Amniotic stem cell (primary cell): Measurements from ENCODE around the gene TUBGCP2.

ENCODE experiments used
- DNase-seq: peaks from one replicate; lab custom pipeline; 2025; lab: John Stamatoyannopoulos, UW

Gene TUBGCP2, protein sequence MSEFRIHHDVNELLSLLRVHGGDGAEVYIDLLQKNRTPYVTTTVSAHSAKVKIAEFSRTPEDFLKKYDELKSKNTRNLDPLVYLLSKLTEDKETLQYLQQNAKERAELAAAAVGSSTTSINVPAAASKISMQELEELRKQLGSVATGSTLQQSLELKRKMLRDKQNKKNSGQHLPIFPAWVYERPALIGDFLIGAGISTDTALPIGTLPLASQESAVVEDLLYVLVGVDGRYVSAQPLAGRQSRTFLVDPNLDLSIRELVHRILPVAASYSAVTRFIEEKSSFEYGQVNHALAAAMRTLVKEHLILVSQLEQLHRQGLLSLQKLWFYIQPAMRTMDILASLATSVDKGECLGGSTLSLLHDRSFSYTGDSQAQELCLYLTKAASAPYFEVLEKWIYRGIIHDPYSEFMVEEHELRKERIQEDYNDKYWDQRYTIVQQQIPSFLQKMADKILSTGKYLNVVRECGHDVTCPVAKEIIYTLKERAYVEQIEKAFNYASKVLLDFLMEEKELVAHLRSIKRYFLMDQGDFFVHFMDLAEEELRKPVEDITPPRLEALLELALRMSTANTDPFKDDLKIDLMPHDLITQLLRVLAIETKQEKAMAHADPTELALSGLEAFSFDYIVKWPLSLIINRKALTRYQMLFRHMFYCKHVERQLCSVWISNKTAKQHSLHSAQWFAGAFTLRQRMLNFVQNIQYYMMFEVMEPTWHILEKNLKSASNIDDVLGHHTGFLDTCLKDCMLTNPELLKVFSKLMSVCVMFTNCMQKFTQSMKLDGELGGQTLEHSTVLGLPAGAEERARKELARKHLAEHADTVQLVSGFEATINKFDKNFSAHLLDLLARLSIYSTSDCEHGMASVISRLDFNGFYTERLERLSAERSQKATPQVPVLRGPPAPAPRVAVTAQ

GRCh38 chr10:133308421-133309099 lies at the start of gene TUBGCP2, which contains the start of gene ZNF511:
TUBGCP2 (minus strand) TSS chr10:133308872; CDS start chr10:133302941, 5,931 bp downstream.
ZNF511 (plus strand) TSS chr10:133308914; CDS start chr10:133308944, 30 bp downstream.
- peak; percentile 50 for DNase-seq

DNA sequence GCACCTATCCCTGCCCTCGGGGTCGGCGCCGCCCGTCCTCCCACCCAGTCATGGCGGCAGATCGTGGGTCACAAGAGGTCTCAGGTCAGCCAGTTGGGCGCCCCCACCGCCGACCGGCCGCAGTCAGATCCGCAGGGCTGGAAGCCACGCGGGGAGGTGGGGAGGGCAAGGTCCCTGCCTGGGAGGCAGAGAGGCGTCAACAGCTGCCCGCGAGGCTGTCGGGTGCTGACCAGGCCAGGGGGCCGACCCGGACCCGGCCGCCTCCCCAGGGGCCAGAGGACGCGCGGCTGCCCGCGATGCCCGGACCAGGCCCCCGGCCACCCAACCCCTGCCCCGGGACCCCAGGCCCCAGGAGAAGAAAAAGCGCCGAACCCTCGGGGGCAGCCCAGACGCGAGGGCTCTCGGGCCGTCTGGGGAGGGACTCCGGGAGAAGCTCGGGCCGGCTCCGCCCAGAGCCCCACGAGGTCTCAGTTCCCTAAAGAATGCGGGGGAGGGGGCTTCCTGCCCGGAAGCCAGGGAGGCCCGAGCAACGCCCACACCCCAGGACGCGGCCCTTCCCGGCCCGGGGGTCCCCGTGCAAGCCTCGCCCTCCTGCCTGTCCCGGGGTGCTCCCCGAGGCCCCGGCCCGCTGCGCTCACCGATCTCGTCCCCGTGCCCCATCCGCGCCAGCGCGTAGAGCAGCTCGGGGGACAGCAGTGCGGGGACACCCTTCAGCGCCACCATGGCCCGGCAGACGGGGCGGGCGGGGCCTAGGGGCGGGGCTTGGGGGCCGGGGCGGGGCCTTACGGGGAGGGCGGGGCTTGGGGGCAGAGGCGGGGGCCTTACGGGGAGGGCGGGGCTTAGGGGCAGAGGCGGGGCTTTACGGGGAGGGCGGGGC lies 48.9 kb upstream of the TUBGCP2 start, which contains the start of gene FUOM:
Gene FUOM, minus strand, starts transcription at position 735 of the 877 bp plus-strand sequence. Its CDS starts 12 bp downstream, at position 723.
- DNase-seq, result no peak

- no peak for DNase-seq
These were observed 48.0 kb upstream of the TUBGCP2 start for GRCh38 chr10:133356549-133357284.

DNA sequence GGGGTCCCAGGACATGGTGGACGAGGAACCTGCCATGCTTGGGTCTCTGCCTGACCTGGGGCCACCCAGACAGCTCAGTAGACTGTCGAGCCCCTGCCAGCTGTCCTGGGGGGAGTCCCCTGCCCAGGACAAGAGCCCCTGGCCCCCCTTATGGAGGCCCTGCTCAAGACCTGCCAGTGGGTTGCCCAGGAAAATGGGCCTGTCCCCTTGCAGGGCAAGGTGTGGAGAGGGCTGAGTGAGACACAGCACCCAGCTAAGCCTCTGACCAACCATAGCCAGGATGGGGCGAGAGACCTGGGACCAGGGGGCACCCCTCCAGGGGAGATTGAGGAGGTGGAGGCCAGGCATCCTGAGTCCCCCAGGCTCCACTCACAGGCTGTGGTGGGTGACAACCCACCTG lies 47.3 kb upstream of the TUBGCP2 start:
- no peak for DNase-seq

DNA sequence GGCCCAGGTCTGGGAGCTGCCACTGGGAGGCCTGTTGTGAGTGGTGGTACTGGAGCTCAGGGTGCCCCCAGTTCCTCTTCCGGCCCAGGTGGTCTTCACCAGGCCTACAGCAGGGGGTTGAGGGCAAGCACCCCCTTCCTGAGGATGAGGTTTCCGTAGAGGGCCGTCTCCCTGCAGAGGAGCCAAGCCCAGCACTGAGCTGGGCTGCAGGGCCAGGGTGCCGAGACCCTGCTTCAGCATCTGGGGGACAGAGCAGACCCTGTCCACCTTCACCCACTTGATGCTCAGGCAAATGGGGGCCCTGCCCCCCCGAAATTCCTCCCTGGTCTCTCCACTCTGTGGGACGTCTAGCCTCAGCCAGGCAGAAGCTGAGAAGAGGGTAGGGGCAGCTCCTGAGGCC lies 46.6 kb upstream of the TUBGCP2 start:
- no peak for DNase-seq

- DNase-seq, result no peak
These were observed 46.1 kb upstream of the TUBGCP2 start for GRCh38 chr10:133354672-133355240.

DNA sequence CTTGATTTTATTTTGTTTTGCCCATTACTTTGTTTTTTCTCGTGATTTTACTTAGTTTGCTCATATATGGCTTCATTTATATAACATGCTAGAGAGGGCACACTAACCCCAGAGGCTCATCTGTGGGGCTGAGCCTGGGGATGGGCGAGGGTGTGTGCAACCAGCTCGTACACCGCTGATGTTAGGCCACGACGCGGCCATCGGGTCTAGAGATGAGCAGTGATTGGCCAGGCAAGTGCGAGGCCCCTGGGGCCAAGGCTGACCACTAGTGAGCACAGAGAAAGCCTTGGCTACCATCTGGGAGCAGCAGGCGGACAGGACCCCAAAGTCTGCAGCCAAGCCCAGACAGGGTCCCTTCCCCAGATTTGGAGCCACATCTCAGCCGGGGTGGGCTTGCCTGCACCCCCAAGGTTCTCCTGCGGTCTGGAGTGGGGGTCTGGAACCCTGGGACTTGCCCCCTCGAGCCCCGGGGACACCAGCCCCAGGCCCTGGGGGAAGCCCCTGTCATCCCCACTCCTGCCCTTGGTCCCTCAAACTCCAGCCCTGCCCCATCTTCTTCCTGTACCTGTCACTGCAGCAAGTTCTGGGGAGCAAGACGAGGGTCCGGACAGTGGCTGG lies 45.4 kb upstream of the TUBGCP2 start:
- DNase-seq, result no peak

DNA sequence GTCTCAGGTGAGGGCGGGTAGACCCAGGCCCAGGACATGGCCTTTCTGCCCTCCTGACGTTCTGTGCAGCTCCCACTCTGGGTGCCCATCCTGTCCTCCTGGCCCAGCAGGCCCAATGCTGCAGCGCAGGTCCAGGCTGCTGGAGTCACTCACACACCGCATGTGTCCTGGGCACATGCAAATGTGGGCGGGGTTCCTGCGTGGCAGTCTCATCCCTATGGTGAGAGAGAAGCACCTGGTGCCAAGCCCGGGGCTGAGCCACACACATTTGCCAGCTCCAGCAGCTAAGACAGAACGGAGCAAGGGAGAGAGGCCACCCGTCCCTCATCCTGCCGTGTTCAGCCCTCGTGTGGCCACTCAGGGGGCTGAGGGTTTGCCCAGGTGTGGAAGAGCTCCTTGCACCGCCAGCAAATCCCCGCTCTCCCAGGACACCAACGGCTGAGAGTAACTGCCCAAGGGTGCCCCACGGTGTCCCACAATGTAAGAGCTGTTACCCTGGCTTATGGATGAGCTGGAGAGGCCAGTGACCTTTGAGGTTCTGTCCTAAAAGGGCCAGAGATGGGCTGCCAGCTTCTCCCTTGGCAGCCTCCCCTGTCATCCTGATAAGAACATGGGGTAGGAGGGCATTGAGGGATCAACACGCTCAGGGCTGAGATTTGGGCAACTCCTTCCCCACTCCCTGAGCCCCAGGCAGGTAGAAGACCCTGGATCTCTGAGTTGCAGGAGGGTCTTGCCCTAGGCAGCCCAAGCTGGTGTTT lies 44.7 kb upstream of the TUBGCP2 start:
- no peak for DNase-seq

DNA sequence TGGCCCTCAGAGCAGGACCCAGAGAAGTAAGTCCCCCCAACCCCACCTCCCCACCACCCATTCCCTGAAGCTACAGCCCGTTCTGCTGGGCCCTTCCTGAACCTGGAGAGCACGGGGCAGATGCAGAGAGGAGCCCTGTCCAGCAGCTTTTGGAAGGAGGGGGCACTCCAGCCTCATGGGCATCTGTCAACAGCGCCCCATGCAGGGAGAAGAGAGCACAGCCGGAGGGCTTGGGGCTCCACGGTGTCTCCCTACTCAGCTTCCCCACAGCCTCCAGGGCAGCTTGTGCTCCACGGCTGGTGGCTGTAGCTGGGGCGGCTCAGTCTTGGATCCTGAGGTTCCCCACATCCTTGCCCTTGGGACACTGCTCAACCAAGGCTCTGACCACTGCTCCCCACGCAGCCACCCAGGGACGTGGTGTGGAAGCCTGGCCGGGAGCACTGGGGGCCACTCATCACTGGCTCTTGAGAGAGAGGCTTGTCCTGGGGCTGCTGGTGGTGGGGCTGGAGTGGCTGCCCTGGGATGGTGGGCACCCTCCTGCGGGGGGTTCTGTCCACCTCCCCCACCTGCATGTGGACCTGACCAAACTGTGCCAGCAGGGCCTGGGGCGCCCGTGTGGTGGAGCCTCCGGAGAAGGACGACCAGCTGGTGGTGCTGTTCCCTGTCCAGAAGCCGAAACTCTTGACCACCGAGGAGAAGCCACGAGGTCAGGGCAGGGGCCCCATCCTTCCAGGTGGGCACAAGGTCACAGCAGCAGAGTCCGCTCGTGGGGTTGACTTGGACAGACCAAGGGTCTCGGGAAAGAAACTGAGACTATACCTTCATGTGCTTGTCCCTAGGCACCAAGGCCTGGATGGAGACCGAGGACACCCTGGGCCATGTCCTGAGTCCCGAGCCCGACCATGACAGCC lies 43.0 kb upstream of the TUBGCP2 start:
- DNase-seq, result no peak

DNA sequence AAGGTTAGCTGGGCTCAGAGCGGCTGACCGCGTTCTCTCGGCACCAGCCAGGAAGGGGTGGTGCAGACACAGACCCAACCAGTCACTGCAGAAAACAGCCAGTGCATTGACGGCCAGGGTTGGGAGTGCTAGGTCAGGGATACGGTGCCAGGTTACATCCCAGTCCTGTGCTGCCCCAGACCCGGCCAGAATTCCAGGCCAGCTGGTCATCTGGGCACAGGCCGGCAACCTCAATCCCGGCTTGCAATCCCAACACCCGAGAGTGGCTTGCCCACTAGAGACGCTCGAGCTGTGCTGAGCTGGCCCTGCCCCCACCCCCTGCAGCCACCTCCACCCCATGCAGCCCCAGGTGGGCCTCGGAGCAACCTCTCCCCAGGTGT lies 42.3 kb upstream of the TUBGCP2 start:
- DNase-seq, result no peak

GRCh38 chr10:133350283-133350949 lies 41.7 kb upstream of the TUBGCP2 start:
- no peak for DNase-seq

GRCh38 chr10:133349577-133350011 lies 40.9 kb upstream of the TUBGCP2 start:
- no peak for DNase-seq

DNA sequence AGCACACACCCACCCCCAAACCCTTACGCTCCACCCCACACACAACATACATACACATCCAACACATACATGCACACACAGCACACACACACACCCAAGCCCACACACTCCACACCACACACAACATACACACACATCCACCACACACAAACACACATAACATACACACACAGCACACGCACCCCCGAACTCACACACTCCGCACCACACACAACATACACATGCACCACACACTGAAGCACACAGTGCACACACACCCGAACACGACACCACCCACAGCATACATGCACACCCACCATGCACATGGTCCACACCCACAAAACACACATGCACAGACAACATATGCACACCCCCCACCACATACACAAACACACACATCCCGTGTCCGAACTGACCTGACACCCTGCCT lies 40.5 kb upstream of the TUBGCP2 start:
- DNase-seq, result no peak

- DNase-seq, result no peak
These were observed 39.2 kb upstream of the TUBGCP2 start for GRCh38 chr10:133347710-133348517.

DNA sequence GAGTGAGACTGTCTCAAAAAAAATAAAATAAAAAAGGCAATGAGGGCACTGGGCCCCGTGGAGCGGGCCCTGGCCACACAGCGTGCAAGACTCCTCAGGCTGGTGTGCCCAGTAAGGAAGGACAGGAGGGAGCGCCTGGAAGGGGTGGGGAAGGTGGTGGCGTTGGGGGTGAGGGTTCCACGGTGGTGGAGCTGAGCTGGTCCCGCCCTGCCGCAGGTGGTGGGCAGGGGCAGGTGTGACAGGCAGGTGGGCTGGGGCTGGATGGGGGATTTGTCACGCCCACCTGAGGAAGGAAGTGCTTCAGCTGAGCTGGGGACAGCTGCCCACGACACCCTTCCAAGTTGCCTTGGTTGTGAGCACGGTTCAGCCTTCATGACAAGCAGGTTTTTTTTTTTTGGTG lies 37.7 kb upstream of the TUBGCP2 start:
- no peak for DNase-seq

GRCh38 chr10:133344236-133344635 lies 35.6 kb upstream of the TUBGCP2 start:
- no peak for DNase-seq
